Activated CD8-positive, alpha-beta memory T cell treated with anti-CD3 and anti-CD28 coated beads, Interleukin-2, amount 50 U/mL, for 24 hours (primary cell): ENCODE results near the gene SBF2.

Experiments used
- DNase-seq: peaks from one replicate; pipeline ENCODE4 v3.0.0-alpha.2; 2020; ENCODE audit errors: extremely low read depth

Gene SBF2

DNA sequence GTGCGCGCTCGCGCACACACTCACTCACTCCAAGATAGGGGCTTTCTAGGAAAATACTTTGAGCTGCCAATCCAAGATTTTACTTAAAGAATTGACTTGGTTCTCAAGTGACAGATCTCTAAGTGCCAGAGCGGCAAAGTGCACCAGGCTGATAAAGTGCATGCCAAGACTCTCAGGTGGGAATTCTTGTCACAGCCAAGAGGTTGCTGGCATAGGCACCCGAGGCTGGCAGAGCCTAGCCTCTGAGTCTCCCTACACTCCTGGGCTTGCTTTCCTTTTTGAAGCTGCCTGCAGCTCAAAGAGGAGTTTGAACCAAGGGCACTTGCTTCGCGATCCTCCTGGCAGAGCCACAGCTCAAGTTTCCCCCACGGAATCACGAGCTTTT is 8.3 kb upstream of the SBF2 start:
- DNase-seq: no peak

DNA sequence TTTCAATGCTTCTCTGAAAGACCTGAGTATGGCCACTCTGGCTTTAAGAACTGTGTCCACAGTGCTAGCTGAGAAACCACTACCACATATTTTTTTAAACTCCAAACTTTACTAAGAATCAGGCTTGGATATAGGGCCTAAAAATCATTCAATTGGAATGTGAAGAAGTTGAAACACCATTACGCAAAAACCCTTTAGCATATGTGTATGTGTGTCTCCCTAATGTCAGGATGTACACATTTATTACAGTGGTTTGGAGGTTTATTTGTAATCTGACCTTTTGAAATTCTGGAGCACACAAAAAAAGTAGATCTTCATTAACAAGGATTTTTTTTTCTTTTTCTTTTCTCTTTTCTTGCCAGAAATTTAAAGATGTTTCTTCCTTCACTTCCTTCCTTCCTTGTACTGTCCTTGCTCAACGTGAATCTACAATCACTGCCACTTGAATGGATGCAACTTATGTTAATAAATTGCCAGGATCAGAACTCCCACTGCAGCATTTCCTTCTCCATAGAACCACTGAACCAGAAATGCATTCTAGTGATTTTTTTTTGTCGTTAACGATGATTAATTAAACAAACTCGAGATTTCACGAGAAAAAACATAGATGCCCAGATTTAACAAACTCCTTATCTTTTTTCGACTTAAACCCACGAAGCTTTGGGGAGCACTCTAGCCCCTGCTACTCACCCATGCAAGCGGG is 7.8 kb upstream of the SBF2 start:
- no peak for DNase-seq

DNA sequence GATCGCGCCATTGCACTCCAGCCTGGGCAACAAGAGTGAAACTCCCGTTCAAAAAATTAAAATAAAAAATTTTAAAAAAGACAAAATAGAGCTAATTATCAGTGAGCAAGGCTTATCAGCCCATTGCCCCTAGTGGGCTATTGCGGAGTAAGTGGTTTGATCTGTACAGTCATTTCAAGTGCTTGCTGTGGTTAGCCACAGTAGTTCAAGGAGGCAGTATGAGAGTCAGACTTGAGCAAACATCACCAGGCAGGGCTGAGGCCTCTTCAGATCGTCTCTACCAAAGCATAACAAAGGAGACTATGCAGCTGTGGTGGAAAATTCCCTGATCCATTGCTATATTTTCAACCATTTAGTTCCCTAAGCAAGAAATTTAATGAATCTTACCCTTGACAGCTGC is 4.3 kb upstream of the SBF2 start:
- DNase-seq: no peak

DNA sequence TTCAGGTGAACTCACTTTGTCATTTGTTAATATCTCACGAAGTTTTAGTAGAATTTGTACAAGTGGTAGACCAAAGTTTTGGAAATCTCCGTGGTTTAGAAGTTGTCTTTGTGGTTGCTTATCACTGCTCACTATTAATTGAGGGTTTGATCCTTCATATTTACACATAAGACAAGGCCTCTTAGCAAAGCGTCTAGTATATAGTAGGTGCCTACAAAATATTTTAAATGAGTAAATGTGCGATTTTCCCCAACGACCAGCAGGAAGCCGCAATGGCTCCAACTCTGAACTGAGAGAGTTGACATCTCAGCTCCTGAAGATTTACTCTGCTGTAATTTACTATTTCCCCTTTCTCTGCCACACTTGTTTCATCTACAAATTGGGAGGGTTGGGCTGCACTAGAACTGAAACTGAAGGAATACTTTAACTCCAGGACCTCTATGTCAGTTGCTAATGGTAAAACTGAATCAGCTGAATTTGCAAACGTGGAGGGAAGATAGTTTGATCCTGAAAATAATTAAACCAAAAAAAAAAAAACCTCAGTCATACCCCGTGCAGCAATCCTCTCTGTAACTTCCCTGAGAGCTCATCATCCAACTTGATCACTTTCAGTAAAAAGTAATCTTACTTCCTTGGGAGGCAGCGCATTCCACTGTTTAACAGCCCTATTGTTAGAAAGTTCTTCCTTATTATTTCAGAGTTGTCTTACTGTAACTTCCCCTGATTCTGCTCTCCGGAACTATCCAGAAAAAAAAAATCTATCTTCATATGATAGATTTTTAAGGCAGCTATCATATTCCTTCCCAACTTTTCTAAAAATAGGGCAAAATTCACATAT is 1.3 kb upstream of the SBF2 start:
- no peak for DNase-seq

GRCh38 chr11:10294290-10294953 is 403 bp upstream of the SBF2 start:
- no peak for DNase-seq

DNA sequence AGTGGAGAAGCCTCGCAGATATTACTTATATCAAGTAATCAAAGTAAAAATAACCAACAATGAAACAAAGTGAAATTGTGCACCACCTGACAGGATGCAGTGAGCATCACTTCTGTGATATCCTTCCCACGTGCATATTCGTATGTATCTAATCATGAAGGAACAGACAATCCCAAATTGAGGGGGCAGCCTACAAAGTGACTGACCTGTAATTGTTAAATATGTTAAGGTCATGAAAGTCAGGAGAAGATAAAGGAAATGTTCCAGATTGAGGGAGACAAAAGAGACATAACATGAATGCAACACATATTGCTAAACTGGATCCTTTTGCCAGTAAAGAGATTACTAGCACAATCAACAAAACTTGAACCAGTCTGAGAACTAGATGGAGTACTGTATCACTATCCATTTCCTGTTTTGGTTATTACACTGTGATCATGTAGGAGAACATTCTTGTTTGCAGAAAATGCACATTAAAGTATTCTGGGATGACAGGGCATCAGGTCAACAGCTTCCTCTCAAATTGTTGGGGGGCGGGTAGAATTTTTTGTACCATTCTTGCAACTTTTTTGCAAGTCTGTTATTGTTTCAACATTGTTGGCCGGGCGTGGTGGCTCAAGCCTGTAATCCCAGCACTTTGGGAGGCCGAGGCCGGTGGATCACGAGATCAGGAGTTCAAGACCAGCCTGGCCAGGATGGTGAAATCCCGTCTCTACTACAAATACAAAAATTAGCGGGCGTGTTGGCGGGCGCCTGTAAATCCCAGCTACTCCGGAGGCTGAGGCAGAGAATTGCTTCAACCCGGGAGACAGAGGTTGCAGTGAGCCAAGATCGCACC is 2.0 kb downstream of the SBF2 start:
- DNase-seq: no peak

DNA sequence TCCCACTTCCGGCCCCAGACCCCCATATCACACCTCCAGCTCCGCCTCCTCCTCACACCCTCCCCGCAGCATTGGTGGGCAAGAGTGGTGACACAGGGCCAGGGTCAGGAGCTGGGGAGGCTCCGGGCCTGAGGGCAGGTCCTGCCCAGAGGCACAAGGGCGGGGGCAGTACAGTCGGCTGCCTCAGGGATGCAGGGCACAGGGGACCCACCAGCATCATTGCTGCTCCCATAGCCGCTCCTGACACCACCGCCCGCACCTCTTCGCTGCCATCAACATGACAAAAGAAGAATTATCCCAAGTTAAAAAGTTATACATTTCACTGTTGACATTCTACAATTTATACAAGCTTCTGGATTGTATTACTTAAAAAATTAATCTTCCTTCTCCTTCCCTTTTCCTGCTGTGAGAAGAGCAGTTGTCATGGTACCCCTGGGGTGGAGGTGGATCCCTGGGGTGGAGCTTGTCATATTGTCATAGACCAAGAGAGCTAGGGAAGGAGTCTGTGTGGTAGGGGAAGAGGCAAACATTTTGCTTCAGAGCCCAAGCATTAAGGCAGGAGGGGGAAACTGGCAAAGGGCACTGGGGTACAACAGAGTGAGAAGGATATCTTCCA is 4.1 kb downstream of the SBF2 start:
- no peak for DNase-seq

DNA sequence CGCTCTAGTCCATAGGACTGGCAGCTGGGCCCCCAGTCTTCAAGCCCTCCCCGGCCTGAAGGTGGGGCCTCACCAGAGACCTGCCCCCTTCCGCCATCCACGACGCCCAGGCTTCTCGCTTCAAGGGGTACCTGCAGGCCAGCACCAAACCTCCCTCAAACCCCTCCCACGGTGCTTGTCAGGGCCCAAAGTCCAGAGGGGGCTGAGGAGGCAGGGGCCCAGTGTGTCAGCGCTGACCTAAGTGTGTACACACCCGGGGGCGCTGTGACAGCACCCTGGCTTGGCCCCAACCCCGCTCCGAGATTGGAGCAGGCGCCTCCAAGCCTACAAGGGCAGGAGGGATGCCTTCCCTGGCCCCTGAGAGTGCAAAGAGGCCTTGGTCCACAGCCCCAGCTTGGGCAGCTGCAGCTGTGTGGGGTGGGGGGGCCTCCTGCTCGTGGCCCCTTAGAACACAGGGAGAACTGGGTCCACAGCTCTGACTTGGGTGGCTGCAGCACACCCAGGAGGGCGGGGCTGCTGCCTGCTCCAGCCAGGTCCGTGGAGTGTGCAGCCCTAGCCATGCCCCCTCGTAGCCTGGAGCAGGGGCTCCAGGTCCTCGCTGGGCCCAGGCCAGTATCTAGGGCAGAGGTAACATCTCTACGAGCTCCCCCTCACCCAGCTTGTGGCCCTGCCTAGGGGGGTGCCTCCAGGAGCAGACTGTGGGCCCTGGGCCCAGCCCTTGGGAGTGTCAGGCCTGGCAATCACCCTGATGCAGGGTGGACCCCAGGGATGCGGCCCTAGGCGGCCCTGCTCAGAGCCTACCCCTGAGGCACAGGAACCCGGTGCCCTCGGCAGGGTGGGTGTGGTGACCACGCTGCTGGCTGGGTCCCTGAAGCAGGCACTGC is 4.9 kb downstream of the SBF2 start:
- no peak for DNase-seq

DNA sequence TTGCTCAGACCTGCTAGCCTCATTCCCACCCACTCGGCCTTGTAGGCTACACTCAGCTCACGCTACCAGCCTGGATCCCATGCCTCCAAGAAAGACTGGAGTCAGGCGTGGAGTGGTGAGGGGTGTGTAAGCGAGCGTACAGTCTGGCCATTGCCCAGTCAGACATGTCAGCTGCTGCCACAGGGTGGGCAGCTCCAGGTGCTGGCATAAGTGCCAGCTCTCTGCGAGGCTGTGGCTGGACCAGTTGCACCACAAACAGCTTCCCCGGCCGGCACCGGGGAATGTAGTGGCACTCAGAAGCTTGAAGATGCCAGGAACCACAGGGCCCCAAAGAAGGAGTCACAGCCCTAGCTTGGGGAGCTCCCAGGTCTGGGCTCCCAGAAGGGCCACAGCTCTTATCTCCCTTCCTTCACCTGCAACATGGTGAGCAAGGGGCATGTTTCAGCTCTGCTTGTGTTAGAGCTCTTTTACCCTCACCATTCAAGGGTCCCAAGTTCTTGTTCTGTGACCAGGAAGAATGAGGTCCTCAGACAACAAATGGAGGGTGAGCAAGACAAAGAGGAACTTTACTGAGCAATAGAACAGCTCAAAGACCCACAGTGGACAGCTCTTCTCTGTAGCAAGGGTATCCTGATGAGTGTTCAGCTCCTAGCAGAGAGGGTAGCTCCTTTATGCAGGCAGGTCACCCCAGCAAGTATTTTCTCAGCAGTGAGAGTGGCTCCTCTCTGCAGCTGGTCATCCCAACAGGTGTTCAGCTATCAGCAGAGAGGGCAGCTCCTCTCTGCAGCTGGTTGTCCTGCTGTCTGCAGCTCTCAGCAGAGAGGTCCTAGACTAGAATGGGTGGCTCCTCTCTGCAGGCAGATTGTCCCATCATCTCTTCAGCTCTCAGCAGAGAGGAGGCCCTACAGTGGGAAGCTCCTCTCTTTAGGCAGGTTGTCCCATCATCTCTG is 6.0 kb downstream of the SBF2 start:
- DNase-seq: no peak

- DNase-seq: no peak
Measured at GRCh38 chr11:10287140-10287539, 6.9 kb downstream of the SBF2 start.

DNA sequence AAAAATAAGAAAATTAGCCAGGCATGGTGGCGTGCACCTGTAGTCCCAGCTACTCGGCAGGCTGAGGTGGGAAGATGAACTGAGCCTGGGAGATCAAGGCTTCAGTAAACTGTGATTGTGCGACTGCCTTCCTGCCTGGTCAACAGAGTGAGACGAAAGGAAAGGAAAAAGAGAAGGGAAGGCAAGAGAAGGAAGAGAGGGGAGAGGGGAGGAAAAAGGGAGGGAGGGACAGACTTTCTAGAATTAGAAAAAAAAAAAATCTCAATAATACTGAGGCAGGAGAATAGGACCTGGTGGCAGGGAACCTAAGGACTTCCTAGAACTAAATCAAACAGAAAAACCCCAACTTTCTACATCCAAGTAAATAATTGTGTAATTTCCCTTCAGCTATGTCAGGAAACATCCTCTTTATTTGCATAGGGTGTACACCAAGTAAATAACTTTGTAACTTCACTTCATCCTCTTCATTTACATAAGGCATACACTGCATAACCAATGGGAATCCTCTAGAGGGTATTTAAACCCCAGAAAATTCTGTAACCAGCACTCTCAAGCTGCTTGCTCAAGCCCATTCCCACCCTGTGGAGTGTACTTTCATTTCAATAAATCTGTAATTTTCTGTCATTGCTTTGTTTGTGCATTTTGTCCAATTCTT is 8.7 kb downstream of the SBF2 start:
- no peak for DNase-seq

DNA sequence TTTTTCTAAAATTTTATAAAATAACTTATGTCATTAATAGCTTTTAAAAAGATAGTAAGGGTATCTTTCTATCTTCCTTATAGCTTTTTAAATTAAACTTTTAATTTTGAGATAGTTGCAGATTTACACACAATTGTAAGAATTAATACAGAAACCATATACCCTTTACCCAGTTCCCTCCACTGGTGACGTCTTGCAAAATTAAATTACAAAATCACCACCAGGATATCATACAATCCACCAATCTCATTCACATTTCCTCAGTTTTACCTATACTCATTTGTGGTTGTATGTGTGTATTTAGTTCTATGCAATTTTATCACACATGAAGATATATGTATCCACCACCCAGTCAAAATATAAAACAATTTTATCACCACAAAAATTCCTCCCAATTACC is 10.0 kb downstream of the SBF2 start:
- DNase-seq: no peak

DNA sequence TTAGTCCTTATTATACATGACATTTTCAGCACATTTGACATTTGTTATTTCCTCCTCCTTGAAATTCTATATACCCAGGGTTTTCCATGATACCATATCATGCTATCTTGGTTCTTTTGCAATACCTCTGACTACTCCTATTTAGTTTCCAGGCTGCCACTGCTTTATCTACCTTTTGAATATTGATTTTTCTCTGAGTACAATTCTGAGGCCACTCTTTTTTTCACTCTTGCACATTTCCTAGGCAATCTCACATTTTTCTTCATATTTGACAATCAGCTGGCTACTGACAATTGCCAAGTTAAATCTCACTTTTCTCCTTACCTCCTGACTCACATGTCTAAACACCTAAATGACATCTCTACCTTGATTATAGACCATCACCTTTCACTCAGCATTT is 11.9 kb downstream of the SBF2 start:
- DNase-seq: no peak

GRCh38 chr11:10275714-10276113 is 18.3 kb downstream of the SBF2 start:
- no peak for DNase-seq

GRCh38 chr11:10274726-10275125 is 19.3 kb downstream of the SBF2 start:
- DNase-seq: no peak

- no peak for DNase-seq
Measured at GRCh38 chr11:10273738-10274137, 20.3 kb downstream of the SBF2 start.

- no peak for DNase-seq
Measured at GRCh38 chr11:10272132-10272531, 21.9 kb downstream of the SBF2 start.

- no peak for DNase-seq
Measured at GRCh38 chr11:10268746-10269488, 25.1 kb downstream of the SBF2 start.
